Skeletal muscle tissue (tissue), 4 donors: ENCODE measurements around the gene CENPU. TPM values are rescaled to one million over a fixed set of nuclear protein-coding genes. Genes with fewer than 3 reads are reported as not detected.

Experiments used
- H3K27ac ChIP-seq: one replicate; pipeline ENCODE4 v1.7.0; 2013; ENCODE audit warnings: mild to moderate bottlenecking, low read depth, low read length, inconsistent platforms
- H3K27me3 ChIP-seq, 3 donors: one replicate each; pipeline ENCODE4 v1.7.0; 2013; ENCODE audit warnings: low read length in 3 of 3; ENCODE audit not compliant: control insufficient read depth in 3 of 3, insufficient read depth in 3 of 3
- H3K36me3 ChIP-seq, 3 donors: one replicate each; pipeline ENCODE4 v1.7.0; 2013; ENCODE audit warnings: low read length in 3 of 3; ENCODE audit not compliant: control insufficient read depth in 3 of 3, insufficient read depth in 3 of 3
- H3K4me1 ChIP-seq, 3 donors: one replicate each; pipeline ENCODE4 v1.7.0; 2013; ENCODE audit warnings: low read length in 3 of 3, mild to moderate bottlenecking in 3 of 3; ENCODE audit not compliant: control insufficient read depth in 3 of 3, insufficient read depth in 3 of 3
- H3K4me3 ChIP-seq, 3 donors: one replicate each; pipeline ENCODE4 v1.7.0; 2013; ENCODE audit warnings: low read length in 3 of 3
- H3K9ac ChIP-seq, 3 donors: one replicate each; pipeline ENCODE4 v1.7.0; 2013; ENCODE audit warnings: low read length in 3 of 3, mild to moderate bottlenecking in 3 of 3, moderate library complexity in 2 of 3, low read depth in 1 of 3
- H3K9me3 ChIP-seq, 3 donors: one replicate each; pipeline ENCODE4 v1.7.0; 2013; ENCODE audit warnings: low read length in 3 of 3; ENCODE audit not compliant: control insufficient read depth in 3 of 3
- total RNA-seq: library from RNA; depleted of rRNA; stranded (reverse); fragments of >200 nt; gene quantifications from one replicate; pipeline ENCODE4 v1.2.3, GENCODE V29; 2014
- donor health status: Osteomylitis.

Gene CENPU
- total RNA-seq, 1 donor from 2014 or later = 6.8 TPM

DNA sequence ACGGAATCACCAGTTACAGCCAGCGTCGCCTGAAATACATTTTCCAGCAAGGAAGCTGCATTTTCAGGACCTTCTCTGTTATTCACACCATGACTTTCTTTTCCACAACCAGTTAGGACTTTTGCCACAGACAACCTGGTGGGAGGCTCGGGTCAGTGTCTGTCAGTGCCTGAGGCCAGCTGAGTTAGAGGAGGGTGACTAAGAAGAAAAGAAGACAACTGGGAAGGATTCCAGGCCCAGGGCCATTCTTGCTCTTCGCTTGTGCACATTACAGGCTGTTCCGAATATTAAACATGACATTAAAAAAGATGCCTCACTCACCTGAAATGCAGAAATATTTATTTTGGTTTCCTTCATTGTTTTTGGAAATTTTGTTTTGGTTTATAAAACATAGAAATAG is 21.4 kb upstream of the CENPU start:
- H3K9me3 ChIP-seq = no peaks in the 10 kb centered on the region
- peak overlapping the region; percentile 71 for H3K27ac ChIP-seq
- no peaks in the 10 kb centered on the region for H3K27me3 ChIP-seq
- no peak overlapping the region for H3K9ac ChIP-seq
- peaks cover 49 to 52% (median 50%) of the 10 kb centered on the region in 3 donors for H3K4me1 ChIP-seq
- H3K36me3 ChIP-seq = peaks cover 13 to 27% (median 21%) of the 10 kb centered on the region in 3 donors
- H3K4me3 ChIP-seq = no peak overlapping the region

DNA sequence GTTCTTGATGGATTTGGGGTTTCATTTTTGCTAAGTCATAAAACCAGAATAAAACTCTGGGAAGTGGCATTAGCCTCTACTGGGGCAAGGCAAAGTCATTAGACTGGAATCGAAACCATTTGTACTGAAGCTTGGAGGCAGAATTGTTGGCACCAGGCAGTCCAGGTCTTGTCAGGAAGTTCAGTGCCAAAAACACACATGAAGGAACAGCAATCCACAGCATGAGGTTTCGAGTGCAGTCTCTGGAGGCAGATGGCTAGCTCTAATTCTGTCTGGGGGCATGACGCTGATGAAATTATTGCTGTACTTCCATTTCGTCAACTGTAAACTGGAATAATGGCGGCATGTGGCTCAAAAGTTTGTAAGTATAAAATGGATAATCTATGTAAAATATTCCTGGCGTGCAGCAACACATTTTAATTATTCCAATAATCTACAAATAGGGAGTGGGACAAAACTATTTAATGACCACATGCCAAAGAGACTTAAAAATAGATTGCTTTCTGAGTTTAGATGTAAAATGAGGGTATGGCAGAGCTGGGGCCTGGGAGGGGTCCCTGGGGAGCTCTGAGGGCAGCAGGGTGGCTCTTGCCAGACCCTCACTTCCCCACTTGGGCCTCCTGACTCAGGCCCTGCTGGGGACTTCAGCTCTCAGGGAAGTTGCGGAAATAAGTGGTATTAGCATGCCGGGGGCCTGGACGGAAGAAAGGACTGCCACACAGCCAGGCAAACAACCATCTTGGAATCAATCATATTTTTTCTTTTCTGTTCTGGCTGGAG is 18.8 kb upstream of the CENPU start:
- peak overlapping the region in 1 of 3 donors; percentile 11 for H3K9ac ChIP-seq
- no peaks in the 10 kb centered on the region for H3K27me3 ChIP-seq
- H3K36me3 ChIP-seq = peaks cover 9 to 18% (median 13%) of the 10 kb centered on the region in 3 donors
- H3K4me1 ChIP-seq = peaks cover 56 to 61% (median 57%) of the 10 kb centered on the region in 3 donors
- no peak overlapping the region for H3K4me3 ChIP-seq
- no peaks in the 10 kb centered on the region for H3K9me3 ChIP-seq
- no peak overlapping the region for H3K27ac ChIP-seq

DNA sequence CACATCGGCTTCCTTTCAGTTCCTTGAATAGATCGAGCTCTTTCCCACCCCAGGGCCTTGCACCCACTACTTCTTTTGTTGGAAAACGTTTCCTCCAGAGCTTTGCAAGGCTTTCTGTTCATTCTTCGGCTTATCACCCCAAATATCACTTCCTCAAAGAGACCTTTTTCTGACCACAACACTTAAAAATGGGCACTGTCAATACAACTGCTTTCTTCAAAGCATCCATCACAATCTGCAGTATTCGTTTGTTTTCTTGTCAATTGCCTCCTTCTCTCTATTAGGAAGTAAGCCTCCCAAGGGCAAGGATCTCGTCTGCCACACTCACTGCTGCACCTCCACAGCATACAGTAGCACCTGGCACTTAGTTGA is 17.7 kb upstream of the CENPU start:
- H3K9ac ChIP-seq = no peak overlapping the region
- no peaks in the 10 kb centered on the region for H3K9me3 ChIP-seq
- peaks cover 4 to 7% (median 4%) of the 10 kb centered on the region in 3 donors for H3K36me3 ChIP-seq
- H3K27me3 ChIP-seq = no peaks in the 10 kb centered on the region
- no peak overlapping the region for H3K4me3 ChIP-seq
- no peak overlapping the region for H3K27ac ChIP-seq
- H3K4me1 ChIP-seq = peaks cover 56 to 60% (median 57%) of the 10 kb centered on the region in 3 donors

DNA sequence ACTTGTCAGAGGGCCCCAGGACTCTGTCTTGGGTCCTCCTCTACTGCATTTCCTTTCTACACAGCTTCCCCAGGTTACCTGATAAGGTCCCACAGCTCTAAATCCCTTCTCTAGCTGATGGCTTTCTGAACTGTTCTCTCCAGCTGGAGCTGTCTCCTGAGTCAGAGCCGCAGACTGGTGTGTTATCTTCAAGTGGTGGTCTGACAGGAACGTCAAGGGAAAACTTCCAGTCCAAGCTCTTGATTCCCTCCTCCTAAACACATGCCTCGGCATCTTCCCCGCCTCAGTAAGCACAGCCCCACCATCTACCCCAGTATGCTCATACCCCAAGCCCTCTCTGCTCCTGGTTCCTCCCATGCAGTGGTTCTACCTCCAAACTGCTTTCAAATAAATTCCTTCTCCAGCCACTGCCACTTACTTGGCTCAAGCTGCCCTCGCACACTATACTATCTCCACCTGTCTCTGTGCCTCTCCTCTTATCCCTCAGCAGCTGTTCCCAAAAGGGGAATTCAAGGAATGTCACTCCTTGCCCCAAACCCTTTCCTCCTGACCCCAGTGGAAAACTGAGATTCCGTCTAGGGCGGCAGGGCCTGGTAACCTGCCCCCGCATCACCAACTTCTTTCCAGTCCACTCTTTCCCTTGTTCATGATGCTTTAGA is 17.2 kb upstream of the CENPU start:
- H3K36me3 ChIP-seq = peaks cover 4 to 6% (median 4%) of the 10 kb centered on the region in 3 donors
- no peaks in the 10 kb centered on the region for H3K27me3 ChIP-seq
- H3K4me1 ChIP-seq = peaks cover 57 to 61% (median 57%) of the 10 kb centered on the region in 3 donors
- H3K27ac ChIP-seq = no peak overlapping the region
- no peak overlapping the region for H3K9ac ChIP-seq
- H3K4me3 ChIP-seq = no peak overlapping the region
- no peaks in the 10 kb centered on the region for H3K9me3 ChIP-seq

DNA sequence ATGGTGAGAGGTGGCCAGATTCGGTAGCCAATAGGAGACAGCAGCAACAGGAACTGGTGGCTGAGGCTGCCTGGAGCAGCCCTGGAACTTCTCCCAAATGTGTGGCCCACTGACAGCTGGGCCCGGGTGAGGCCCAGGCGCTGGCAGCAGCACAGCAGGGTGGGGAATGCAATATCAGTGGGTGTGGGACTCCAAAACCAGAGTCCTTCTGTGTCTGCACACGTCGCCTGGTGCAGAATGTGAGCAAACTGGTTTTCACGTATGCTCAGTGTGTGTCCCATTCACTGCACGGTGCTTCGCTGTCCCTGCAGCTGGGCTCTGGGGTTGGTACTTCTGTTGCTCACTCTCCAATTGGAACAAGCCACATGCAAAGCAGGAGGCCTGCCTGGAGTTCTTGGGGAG is 14.4 kb upstream of the CENPU start:
- Histone ChIP-seq H3K9ac (peak overlapping the region in 1 of 3 donors; percentile 82), H3K36me3 (no peaks in the 10 kb centered on the region), H3K4me3 (peak overlapping the region in 1 of 3 donors; percentile 32), H3K27me3 (no peaks in the 10 kb centered on the region), H3K4me1 (peaks cover 50 to 54% (median 52%) of the 10 kb centered on the region in 3 donors), H3K27ac (peak overlapping the region; percentile 84), H3K9me3 (no peaks in the 10 kb centered on the region)

DNA sequence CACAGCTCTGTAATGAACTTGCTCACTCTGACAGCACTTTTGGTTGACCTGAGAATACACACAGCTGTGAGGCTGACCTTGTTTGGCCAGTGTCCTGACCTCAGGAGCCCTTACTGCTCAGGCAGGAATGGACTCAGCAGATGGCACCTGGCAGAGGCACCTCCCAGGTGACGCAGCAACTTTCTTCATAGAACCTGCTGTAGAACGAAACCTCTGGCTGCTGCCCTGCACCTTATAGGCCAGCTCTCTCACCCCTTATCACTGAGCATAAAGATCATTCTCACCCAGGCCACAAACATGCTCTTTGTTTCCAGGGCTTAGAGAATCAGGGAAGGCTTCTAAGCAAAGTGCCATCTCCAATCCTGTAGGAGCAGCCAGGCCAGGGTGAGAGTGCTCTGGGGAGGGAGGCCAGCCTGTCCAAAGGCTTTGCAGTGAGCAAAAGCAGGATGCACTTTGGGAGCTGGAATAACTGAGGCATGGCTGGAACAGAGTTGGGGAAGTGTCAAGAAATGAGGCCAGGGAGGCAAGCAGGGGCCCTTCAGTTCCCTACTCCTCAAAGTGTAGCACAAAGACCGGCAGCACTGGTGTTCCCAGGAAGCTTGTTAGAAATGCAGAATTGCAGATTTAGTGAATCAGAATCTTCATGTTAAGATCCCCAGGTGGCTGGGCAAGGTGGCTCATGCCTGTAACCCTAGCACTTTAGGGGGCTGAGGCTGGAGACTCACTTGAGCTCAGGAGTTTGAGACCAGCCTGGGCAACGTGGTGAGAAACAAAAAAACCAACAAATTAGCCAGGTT is 13.3 kb upstream of the CENPU start:
- H3K4me3 ChIP-seq = peak overlapping the region in 2 of 3 donors; percentile 8 to 35
- no peaks in the 10 kb centered on the region for H3K27me3 ChIP-seq
- no peaks in the 10 kb centered on the region for H3K9me3 ChIP-seq
- peaks cover 43 to 47% (median 44%) of the 10 kb centered on the region in 3 donors for H3K4me1 ChIP-seq
- peak overlapping the region; percentile 21 to 82 (median 42) for H3K9ac ChIP-seq
- H3K36me3 ChIP-seq = no peaks in the 10 kb centered on the region
- peak overlapping the region; percentile 84 for H3K27ac ChIP-seq

DNA sequence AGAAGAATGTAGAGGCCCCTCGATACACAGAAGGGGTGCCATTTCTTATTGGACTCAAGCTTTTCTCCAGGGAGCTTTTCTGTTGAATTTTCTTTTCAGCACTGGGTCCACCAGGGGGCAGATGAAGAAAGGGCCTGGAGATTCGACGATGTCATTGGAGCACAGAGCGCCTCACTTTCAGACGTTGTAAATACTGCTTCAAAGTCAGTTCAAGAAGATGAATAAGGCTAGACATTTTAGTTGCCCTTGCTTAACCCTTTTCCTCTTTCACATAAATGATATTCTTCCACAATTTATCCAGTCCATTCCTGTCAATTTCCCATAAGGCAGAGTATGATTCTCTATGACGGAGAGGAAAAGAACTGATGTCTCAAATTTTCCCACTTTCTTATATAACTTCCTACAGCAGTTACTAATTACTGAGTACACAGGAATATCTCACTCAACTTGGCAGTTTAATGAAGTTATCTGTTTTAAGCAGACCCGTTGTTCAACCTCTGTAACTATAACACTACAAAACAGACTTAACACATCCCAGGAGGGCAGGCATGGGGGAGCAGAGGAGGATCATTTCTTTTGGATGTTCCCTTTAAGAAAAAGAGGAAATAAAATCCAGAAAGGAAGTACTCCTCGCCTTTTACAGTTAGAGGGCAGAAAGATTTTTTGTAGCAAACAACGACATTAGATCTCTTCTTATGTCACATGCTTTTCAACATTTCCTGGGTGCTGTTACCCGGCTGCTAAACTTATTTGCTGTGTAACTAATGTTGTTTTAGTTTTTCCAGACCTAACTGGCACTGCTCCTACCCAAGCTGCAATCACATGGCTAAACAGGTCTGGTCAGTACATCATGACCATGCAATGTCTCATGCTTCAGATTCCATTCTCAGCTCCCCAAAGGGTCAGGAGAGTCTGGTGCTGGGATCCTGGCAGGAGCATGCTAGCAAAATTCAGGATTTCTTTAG is 12.2 kb upstream of the CENPU start:
- Histone ChIP-seq H3K27me3 (no peaks in the 10 kb centered on the region), H3K27ac (peak overlapping the region; percentile 84)

DNA sequence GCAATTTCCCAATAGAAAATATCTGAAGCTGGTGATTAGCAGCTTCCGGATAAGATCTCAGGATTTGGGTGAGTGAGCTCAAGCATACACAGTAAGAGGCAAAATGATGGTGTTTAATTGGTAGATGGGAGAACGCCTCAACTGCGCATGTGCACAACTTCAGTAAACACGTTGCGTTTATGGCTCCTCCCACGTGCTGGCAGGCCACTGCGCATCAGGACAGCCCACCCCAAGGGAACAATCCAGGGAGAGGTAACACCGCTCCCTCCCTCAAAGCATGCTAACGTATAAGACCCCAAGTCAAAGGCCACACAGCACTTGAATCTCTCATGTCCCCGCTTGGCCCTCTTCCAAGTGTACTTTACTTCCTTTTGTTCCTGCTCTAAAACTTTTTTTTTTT is 10.3 kb upstream of the CENPU start:
- Histone ChIP-seq H3K9ac (no peak overlapping the region), H3K36me3 (no peaks in the 10 kb centered on the region), H3K4me1 (peaks cover 26 to 33% (median 32%) of the 10 kb centered on the region in 3 donors), H3K27me3 (no peaks in the 10 kb centered on the region), H3K27ac (no peak overlapping the region), H3K9me3 (no peaks in the 10 kb centered on the region), H3K4me3 (no peak overlapping the region)

More for the DNA sequence above, 12.2 kb upstream of the CENPU start:
- no peaks in the 10 kb centered on the region for H3K9me3 ChIP-seq
- peak overlapping the region; percentile 7 to 82 (median 42) for H3K9ac ChIP-seq
- peaks cover 32 to 36% (median 34%) of the 10 kb centered on the region in 3 donors for H3K4me1 ChIP-seq
- peak overlapping the region; percentile 8 to 40 (median 16) for H3K4me3 ChIP-seq
- no peaks in the 10 kb centered on the region for H3K36me3 ChIP-seq

DNA sequence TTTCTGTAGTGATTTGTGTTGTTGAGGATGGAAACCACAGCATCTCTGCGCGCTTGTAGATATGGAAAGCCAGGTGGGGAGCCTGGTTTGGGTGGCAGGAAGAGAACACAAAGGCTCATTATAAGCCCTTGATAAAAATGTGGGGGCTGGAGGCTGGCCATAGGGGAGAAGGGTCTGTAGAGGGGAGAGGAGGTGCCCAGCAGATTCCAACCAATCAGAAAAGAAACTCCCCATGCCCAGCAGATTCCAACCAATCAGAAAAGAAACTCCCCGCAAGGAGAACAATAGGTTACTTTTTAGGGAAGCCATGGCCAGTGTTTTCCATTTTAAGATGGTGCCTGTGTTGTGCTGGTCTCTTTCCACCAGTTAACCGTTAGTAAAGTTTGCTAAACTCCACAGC is 9.8 kb upstream of the CENPU start:
- Histone ChIP-seq H3K36me3 (no peaks in the 10 kb centered on the region), H3K4me3 (no peak overlapping the region), H3K4me1 (peaks cover 26 to 33% (median 28%) of the 10 kb centered on the region in 3 donors), H3K27me3 (no peaks in the 10 kb centered on the region), H3K27ac (no peak overlapping the region), H3K9ac (no peak overlapping the region), H3K9me3 (no peaks in the 10 kb centered on the region)
